Activated CD8-positive, alpha-beta T cell treated with anti-CD3 and anti-CD28 coated beads for 36 hours (primary cell): ENCODE measurements around the gene CYB561. TPM values are rescaled to one million over a fixed set of nuclear protein-coding genes. Genes with fewer than 3 reads are reported as not detected.

Experiments used
- ATAC-seq: fragments of 200-7000 bp; cut with Tn5 transposase; one replicate; pipeline ENCODE4 v1.10.0; 2021; ENCODE audit warnings: mild to moderate bottlenecking, moderate library complexity
- CTCF ChIA-PET: fragments of 350-600 bp; sonication (Branson Sonifier 250); formaldehyde crosslinking; loops from one replicate; lab custom pipeline; 2021; ENCODE audit warnings: antibody characterized with exemption; lab: Charles Lee
- POLR2A ChIA-PET: fragments of 350-600 bp; sonication (Branson Sonifier 250); formaldehyde crosslinking; loops from one replicate; lab custom pipeline; 2021; ENCODE audit warnings: antibody characterized with exemption; lab: Charles Lee
- DNase-seq: peaks from one replicate; pipeline ENCODE4 v3.0.0-alpha.2; 2020
- H3K27ac Mint-ChIP-seq: one replicate; pipeline ENCODE4 v1.8.0; 2021; ENCODE audit warnings: mild to moderate bottlenecking, mixed read lengths
- H3K27me3 Mint-ChIP-seq: one replicate; pipeline ENCODE4 v1.8.0; 2021; ENCODE audit warnings: mixed read lengths
- H3K36me3 Mint-ChIP-seq: one replicate; pipeline ENCODE4 v1.8.0; 2021; ENCODE audit warnings: low read depth, mixed read lengths
- H3K4me1 Mint-ChIP-seq: one replicate; pipeline ENCODE4 v1.8.0; 2021; ENCODE audit warnings: low read depth, mixed read lengths
- H3K4me3 Mint-ChIP-seq: one replicate; pipeline ENCODE4 v1.8.0; 2021; ENCODE audit warnings: mild to moderate bottlenecking, moderate library complexity, mixed read lengths
- H3K9me3 Mint-ChIP-seq: one replicate; pipeline ENCODE4 v1.8.0; 2021; ENCODE audit warnings: mixed read lengths
- CTCF ChIP-seq: fragments of 200-600 bp; IDR thresholded peaks from one replicate; pipeline ENCODE4 v1.8.0; 2022; ENCODE audit warnings: antibody characterized with exemption, mild to moderate bottlenecking
- intact Hi-C: fragments of 100-400 bp; cut with micrococcal nuclease; formaldehyde crosslinking; loops from one replicate; pipeline ENCODE4 v1.10.0; 2022
- total RNA-seq, 2 experiments: library from RNA; stranded (reverse); gene quantifications; one replicate each; pipeline ENCODE4 v1.2.3, GENCODE V29; 2021

The CYB561 gene
- total RNA-seq, 2 experiments from 2014 or later, result 1.5 to 2.2 TPM

- no peak for TF ChIP-seq CTCF
- ChIA-PET CTCF (interaction anchor here (0.9 to 6.5 kb wide), 3 partner anchors 13 to 169 kb away, joined by 3 to 58 read pairs (median 12); partner anchors contain the start of gene ACE), POLR2A (interaction anchor here (1.0 to 1.5 kb wide), 2 partner anchors 7 to 12 kb away, joined by 3 to 4 read pairs; no protein-coding TSS in a partner anchor)
- H3K9me3 Mint-ChIP-seq, result no peaks in the 10 kb centered on the region
- H3K36me3 Mint-ChIP-seq, result no peaks in the 10 kb centered on the region
- intact Hi-C loops, result loop anchor here (5.0 kb wide), 1 partner anchor 170 kb away; no protein-coding TSS in a partner anchor
- peak; percentile 17 for ATAC-seq
- H3K27me3 Mint-ChIP-seq, result no peaks in the 10 kb centered on the region
- H3K27ac Mint-ChIP-seq, result no peak overlapping the region
- H3K4me3 Mint-ChIP-seq, result no peak overlapping the region
- H3K4me1 Mint-ChIP-seq, result peaks cover 29% of the 10 kb centered on the region
- DNase-seq, result peak; percentile 30
These were observed 3.5 kb downstream of the CYB561 start for GRCh38 chr17:63442549-63443035.

- no peaks in the 10 kb centered on the region for H3K36me3 Mint-ChIP-seq
- H3K4me1 Mint-ChIP-seq, result peaks cover 24% of the 10 kb centered on the region
- H3K4me3 Mint-ChIP-seq, result no peak overlapping the region
- no peaks in the 10 kb centered on the region for H3K27me3 Mint-ChIP-seq
- no peaks in the 10 kb centered on the region for H3K9me3 Mint-ChIP-seq
- POLR2A ChIA-PET, result interaction anchor here (1.5 kb wide), 1 partner anchor 16 kb away, joined by 5 read pairs; no protein-coding TSS in a partner anchor
- intact Hi-C loops, result loop anchor here (5.0 kb wide), 1 partner anchor 170 kb away; no protein-coding TSS in a partner anchor
- DNase-seq, result no peak
- no peak for ATAC-seq
- no peak overlapping the region for H3K27ac Mint-ChIP-seq
- CTCF ChIA-PET, result interaction anchor here (1.4 to 6.5 kb wide), 2 partner anchors 16 to 36 kb away, joined by 5 to 58 read pairs; partner anchors contain the start of gene ACE
- TF ChIP-seq CTCF, result no peak
These were observed 4.0 kb downstream of the CYB561 start for GRCh38 chr17:63442074-63442473.

GRCh38 chr17:63441654-63442053 lies 4.5 kb downstream of the CYB561 start:
- ChIA-PET POLR2A (interaction anchor here (1.5 kb wide), 1 partner anchor 16 kb away, joined by 5 read pairs; no protein-coding TSS in a partner anchor), CTCF (interaction anchor here (0.8 to 6.5 kb wide), 4 partner anchors 12 to 170 kb away, joined by 4 to 58 read pairs (median 10); partner anchors contain the start of gene ACE)
- no peak overlapping the region for H3K27ac Mint-ChIP-seq
- DNase-seq (no peak), ATAC-seq (no peak)
- H3K27me3 Mint-ChIP-seq, result no peaks in the 10 kb centered on the region
- H3K4me1 Mint-ChIP-seq, result peaks cover 23% of the 10 kb centered on the region
- TF ChIP-seq CTCF, result no peak
- no peaks in the 10 kb centered on the region for H3K9me3 Mint-ChIP-seq
- intact Hi-C loops, result loop anchor here (5.0 kb wide), 1 partner anchor 171 kb away; no protein-coding TSS in a partner anchor
- no peak overlapping the region for H3K4me3 Mint-ChIP-seq
- no peaks in the 10 kb centered on the region for H3K36me3 Mint-ChIP-seq

- peaks cover 23% of the 10 kb centered on the region for H3K4me1 Mint-ChIP-seq
- no peaks in the 10 kb centered on the region for H3K27me3 Mint-ChIP-seq
- no peaks in the 10 kb centered on the region for H3K9me3 Mint-ChIP-seq
- H3K36me3 Mint-ChIP-seq, result no peaks in the 10 kb centered on the region
- no peak for DNase-seq
- ChIA-PET CTCF (interaction anchor here (0.8 to 6.5 kb wide), 4 partner anchors 11 to 171 kb away, joined by 4 to 58 read pairs (median 10); partner anchors contain the start of gene ACE), POLR2A (interaction anchor here (1.5 kb wide), 1 partner anchor 15 kb away, joined by 5 read pairs; no protein-coding TSS in a partner anchor)
- intact Hi-C loops, result loop anchor here (5.0 kb wide), 1 partner anchor 171 kb away; no protein-coding TSS in a partner anchor
- H3K4me3 Mint-ChIP-seq, result no peak overlapping the region
- H3K27ac Mint-ChIP-seq, result peak overlapping the region; percentile 50
- no peak for ATAC-seq
- TF ChIP-seq CTCF, result no peak
These were observed 5.3 kb downstream of the CYB561 start for GRCh38 chr17:63440770-63441335.
